Measurements from ENCODE around the gene SAE1.

SAE1 gene

GRCh38 chr19:47157431-47158321, 27.0 kb downstream of the SAE1 start:
- POLR2A ChIA-PET = interaction anchor here (0.8 to 1.6 kb wide), 3 partner anchors 10 to 86 kb away, joined by 3 to 4 read pairs (median 4); partner anchors contain the start of gene ZC3H4
- CTCF ChIA-PET = no interaction called here
- TF ChIP-seq FOXM1 (IDR thresholded peaks at IDR 0.05; ENCODE audit: borderline replicate concordance) = no peak
- TF ChIP-seq CTBP1 (IDR thresholded peaks at IDR 0.05; ENCODE audit: borderline replicate concordance) = no peak
- TF ChIP-seq HDGF (IDR thresholded peaks at IDR 0.05; ENCODE audit: borderline replicate concordance) = no peak
- TF ChIP-seq LEF1 (IDR thresholded peaks at IDR 0.05; ENCODE audit: borderline replicate concordance) = no peak
- no peak for TF ChIP-seq ARNT (IDR thresholded peaks at IDR 0.05)
- TF ChIP-seq SUZ12 (IDR thresholded peaks at IDR 0.05) = no peak
- TF ChIP-seq FOXA1 (IDR thresholded peaks at IDR 0.05) = no peak
- no peak for TF ChIP-seq ZNF384 (IDR thresholded peaks at IDR 0.05)
- no peak for TF ChIP-seq L3MBTL2 (conservative IDR thresholded peaks at IDR 0.05)
- DNase-seq (ENCODE audit: extremely low spot score) = no peak

DNA sequence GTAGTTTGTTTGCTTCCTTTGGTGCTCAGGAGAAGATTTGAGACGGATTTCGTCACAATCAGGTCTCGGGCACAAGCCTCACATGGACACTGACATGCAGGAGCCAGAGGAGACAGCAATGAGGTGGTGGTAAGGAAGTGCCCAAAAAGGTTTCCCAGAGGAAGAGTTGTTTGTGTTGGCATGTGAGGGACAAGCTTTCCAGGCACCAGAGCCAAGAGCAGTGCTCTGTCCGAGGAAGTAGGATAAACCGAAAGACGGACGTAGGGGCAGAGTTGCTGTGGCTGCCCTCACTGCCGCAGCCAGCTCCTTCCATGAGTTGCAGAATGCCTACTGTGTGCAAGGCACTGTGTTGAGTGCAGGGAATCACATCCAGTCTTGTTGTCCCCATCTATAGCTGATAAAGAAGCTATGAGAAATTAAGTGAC, 27.7 kb downstream of the SAE1 start:
- TF ChIP-seq PKNOX1 (IDR thresholded peaks at IDR 0.05) = no peak
- no peak for TF ChIP-seq BHLHE40 (IDR thresholded peaks at IDR 0.05; ENCODE audit: borderline replicate concordance)
- ChIA-PET POLR2A (interaction anchor here (0.8 to 1.6 kb wide), 3 partner anchors 9 to 86 kb away, joined by 3 to 4 read pairs (median 4); partner anchors contain the start of gene ZC3H4), CTCF (interaction anchor here (1.2 kb wide), 1 partner anchor 86 kb away, joined by 3 read pairs; no protein-coding TSS in a partner anchor)
- DNase-seq (ENCODE audit: extremely low spot score) = no peak

DNA sequence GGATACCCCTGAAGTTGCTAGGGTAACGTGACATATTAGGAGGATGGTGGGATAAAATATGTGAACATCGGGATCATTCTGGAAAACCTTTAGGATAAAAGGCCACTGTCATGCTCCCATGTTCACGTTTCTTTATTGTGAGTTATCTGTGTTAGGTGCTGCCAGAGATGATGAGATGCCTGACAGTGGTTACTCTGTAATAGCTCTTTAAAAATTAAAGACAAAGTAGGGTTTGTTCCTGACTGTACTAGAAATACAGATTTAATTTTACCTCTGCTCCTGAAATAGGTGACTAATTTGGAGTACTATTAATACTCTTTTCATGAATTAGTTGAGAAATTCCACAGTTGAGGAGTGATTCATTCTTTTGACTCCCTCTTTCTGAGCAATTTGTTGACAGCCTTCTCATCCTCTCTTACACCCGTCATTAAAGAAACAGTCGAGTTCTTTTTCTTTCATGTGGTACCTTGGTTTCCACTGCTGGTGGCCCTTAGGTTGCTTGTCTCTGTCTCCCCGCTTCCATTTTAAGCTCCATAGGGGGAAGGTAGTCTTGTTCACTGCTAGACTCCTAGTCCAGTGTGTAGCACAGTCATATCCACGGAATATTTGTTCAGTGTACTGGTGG, 28.4 kb downstream of the SAE1 start:
- CTCF ChIA-PET = interaction anchor here (0.7 to 1.2 kb wide), 2 partner anchors 85 to 96 kb away, joined by 3 read pairs; no protein-coding TSS in a partner anchor
- POLR2A ChIA-PET = interaction anchor here (0.8 to 1.3 kb wide), 2 partner anchors 9 to 85 kb away, joined by 3 to 4 read pairs; no protein-coding TSS in a partner anchor
- DNase-seq (ENCODE audit: extremely low spot score) = no peak
- no peak for TF ChIP-seq BHLHE40 (IDR thresholded peaks at IDR 0.05; ENCODE audit: borderline replicate concordance)
- no peak for TF ChIP-seq TARDBP (IDR thresholded peaks at IDR 0.05)
- no peak for TF ChIP-seq SUZ12 (IDR thresholded peaks at IDR 0.05)
- TF ChIP-seq SP1 (IDR thresholded peaks at IDR 0.05) = no peak
- no peak for TF ChIP-seq PKNOX1 (IDR thresholded peaks at IDR 0.05)
- TF ChIP-seq HDGF (IDR thresholded peaks at IDR 0.05; ENCODE audit: borderline replicate concordance) = no peak
- no peak for TF ChIP-seq L3MBTL2 (conservative IDR thresholded peaks at IDR 0.05)
- TF ChIP-seq ELF4 (IDR thresholded peaks at IDR 0.05) = no peak
- TF ChIP-seq NFRKB (IDR thresholded peaks at IDR 0.05) = no peak
- no peak for TF ChIP-seq ARNT (IDR thresholded peaks at IDR 0.05)
- TF ChIP-seq FOXM1 (IDR thresholded peaks at IDR 0.05; ENCODE audit: borderline replicate concordance) = no peak
- TF ChIP-seq FOXK2 (IDR thresholded peaks at IDR 0.05) = no peak
- no peak for TF ChIP-seq CTBP1 (IDR thresholded peaks at IDR 0.05; ENCODE audit: borderline replicate concordance)
- TF ChIP-seq ZNF384 (IDR thresholded peaks at IDR 0.05) = no peak
- TF ChIP-seq LEF1 (IDR thresholded peaks at IDR 0.05; ENCODE audit: borderline replicate concordance) = no peak
- no peak for TF ChIP-seq FOXA1 (IDR thresholded peaks at IDR 0.05)

DNA sequence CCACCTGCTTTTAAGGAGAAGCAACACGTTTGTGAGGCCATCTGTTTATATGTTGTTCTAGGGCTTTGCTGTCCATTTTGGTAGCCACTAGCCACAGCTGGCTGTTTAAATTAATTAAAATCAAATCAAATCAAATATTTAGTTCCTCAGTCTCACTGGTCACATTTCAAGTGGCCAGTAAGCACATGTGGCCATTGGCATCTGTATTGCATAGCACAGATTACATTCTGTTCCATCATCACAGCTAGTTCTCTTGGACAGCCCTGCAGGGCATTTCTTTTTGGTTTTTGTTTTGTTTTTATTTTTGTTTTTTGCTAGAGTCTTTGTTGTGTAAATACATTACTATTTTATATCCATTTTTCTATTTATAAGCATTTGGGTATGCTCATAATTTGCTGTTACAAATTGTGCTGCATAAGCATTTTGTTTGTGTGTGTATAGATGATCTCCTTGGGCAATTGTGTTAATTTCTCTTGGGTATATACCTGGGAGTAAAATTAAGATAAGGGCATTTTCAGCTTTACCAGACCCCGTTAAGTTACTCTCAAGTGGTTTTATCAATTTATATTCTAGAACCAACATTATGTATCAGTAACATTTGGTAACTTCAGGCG, 31.3 kb downstream of the SAE1 start:
- no peak for DNase-seq (ENCODE audit: extremely low spot score)
- ChIA-PET POLR2A (no interaction called here), CTCF (interaction anchor here (0.6 kb wide), 1 partner anchor 379 kb away, joined by 3 read pairs; no protein-coding TSS in a partner anchor)
- TF ChIP-seq NFRKB (IDR thresholded peaks at IDR 0.05) (no peak), FOXM1 (IDR thresholded peaks at IDR 0.05; ENCODE audit: borderline replicate concordance) (no peak), ELF4 (IDR thresholded peaks at IDR 0.05) (no peak), SP1 (IDR thresholded peaks at IDR 0.05) (no peak), LEF1 (IDR thresholded peaks at IDR 0.05; ENCODE audit: borderline replicate concordance) (no peak), CTBP1 (IDR thresholded peaks at IDR 0.05; ENCODE audit: borderline replicate concordance) (no peak), FOXA1 (IDR thresholded peaks at IDR 0.05) (no peak), BHLHE40 (IDR thresholded peaks at IDR 0.05; ENCODE audit: borderline replicate concordance) (no peak), FOXK2 (IDR thresholded peaks at IDR 0.05) (no peak), PKNOX1 (IDR thresholded peaks at IDR 0.05) (no peak), ARNT (IDR thresholded peaks at IDR 0.05) (no peak), HDGF (IDR thresholded peaks at IDR 0.05; ENCODE audit: borderline replicate concordance) (no peak), ZNF384 (IDR thresholded peaks at IDR 0.05) (no peak), L3MBTL2 (conservative IDR thresholded peaks at IDR 0.05) (no peak), SUZ12 (IDR thresholded peaks at IDR 0.05) (no peak), TARDBP (IDR thresholded peaks at IDR 0.05) (no peak)

GRCh38 chr19:47168065-47168464, 37.4 kb downstream of the SAE1 start:
- TF ChIP-seq PKNOX1 (IDR thresholded peaks at IDR 0.05) (no peak), ARNT (IDR thresholded peaks at IDR 0.05) (no peak), L3MBTL2 (conservative IDR thresholded peaks at IDR 0.05) (no peak)
- CTCF ChIA-PET = no interaction called here
- POLR2A ChIA-PET = interaction anchor here (1.2 kb wide), 1 partner anchor 10 kb away, joined by 3 read pairs; no protein-coding TSS in a partner anchor
- no peak for DNase-seq (ENCODE audit: extremely low spot score)
